C4-2B (cell line): ENCODE measurements around the gene NEDD4L.

Experiments
- ZFX ChIP-seq: fragments of 450-650 bp; IDR thresholded peaks from 2 replicates; pipeline ENCODE4 v1.6.1; 2017
- TF ChIP-seq, protein P1 (sequence below): fragments of 450-650 bp; conservative IDR thresholded peaks from 2 replicates; pipeline ENCODE4 v1.5.1; 2017; ENCODE audit warnings: mild to moderate bottlenecking

DNA sequence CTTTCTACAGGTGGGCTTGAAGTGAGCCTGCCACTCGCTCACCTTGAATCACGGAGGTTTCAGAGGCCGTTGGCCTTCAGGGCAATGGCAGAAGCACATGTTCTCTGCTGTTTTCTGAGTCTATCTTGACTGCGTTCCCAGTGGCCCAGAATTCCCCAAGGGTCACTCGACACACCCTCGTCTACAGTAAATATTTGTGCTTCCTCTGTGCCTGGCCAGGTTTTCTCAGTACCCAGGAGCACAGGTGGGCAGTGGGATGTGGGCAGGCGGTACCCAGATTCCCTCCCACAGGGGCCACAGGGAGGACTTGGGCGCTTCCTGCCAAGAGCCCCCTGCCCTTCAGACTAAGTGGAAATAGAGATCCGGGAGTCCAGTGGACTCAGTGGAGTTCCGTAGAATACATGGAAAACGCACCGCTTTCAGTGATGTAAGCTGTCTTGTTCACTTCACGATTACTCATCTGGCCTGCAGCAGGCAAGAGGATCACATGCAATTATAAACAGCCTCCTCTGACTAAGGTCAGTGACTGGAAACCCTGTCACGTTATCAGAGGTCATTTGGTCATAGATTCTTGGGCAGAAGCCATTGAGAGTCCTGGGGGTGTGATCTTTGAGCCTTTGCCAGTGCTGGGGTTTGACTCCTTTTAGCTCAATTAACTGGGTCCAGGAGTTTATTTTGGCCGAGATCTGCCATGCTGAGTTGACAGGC, 179.8 kb downstream of the NEDD4L start:
- TF ChIP-seq, protein P1, sequence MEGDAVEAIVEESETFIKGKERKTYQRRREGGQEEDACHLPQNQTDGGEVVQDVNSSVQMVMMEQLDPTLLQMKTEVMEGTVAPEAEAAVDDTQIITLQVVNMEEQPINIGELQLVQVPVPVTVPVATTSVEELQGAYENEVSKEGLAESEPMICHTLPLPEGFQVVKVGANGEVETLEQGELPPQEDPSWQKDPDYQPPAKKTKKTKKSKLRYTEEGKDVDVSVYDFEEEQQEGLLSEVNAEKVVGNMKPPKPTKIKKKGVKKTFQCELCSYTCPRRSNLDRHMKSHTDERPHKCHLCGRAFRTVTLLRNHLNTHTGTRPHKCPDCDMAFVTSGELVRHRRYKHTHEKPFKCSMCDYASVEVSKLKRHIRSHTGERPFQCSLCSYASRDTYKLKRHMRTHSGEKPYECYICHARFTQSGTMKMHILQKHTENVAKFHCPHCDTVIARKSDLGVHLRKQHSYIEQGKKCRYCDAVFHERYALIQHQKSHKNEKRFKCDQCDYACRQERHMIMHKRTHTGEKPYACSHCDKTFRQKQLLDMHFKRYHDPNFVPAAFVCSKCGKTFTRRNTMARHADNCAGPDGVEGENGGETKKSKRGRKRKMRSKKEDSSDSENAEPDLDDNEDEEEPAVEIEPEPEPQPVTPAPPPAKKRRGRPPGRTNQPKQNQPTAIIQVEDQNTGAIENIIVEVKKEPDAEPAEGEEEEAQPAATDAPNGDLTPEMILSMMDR = no peak
- TF ChIP-seq ZFX = no peak
